Measurements from ENCODE around the gene HEXA. TPM values are rescaled to one million over a fixed set of nuclear protein-coding genes. Genes with fewer than 3 reads are reported as not detected.

HEXA gene
- total RNA-seq, 1 experiment from 2014 or later = 49.7 TPM

DNA sequence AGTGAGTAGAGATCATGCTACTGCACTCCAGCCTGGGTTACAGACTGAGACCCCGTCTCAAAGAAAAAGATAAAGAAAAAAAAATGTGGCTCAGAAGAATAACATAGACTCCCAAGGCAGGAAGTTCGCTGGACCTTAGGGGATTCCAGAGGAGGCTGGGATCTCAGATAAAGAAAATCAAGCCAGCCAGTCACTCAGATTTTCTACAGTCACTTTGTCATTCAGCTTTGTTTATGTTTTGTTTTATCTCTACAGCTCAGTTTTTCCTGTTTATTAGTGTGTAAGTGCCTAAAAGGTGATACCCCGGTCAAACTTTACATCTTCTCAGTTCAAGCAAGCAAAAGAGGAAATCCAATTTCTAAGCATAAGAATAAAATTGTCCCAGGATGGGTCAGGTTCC, 28.5 kb upstream of the HEXA start:
- CTCF ChIA-PET = interaction anchor here (1.4 kb wide), 1 partner anchor 22 kb away, joined by 3 read pairs; no protein-coding TSS in a partner anchor
- TF ChIP-seq, protein P1, sequence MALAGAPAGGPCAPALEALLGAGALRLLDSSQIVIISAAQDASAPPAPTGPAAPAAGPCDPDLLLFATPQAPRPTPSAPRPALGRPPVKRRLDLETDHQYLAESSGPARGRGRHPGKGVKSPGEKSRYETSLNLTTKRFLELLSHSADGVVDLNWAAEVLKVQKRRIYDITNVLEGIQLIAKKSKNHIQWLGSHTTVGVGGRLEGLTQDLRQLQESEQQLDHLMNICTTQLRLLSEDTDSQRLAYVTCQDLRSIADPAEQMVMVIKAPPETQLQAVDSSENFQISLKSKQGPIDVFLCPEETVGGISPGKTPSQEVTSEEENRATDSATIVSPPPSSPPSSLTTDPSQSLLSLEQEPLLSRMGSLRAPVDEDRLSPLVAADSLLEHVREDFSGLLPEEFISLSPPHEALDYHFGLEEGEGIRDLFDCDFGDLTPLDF (CRISPR knock-in tag; IDR thresholded peaks at IDR 0.05) = no peak
- TF ChIP-seq FOXK1 (CRISPR knock-in tag; IDR thresholded peaks at IDR 0.05) = no peak
- TF ChIP-seq GTF2I (CRISPR knock-in tag; conservative IDR thresholded peaks at IDR 0.05) = no peak
- TF ChIP-seq, protein P2, sequence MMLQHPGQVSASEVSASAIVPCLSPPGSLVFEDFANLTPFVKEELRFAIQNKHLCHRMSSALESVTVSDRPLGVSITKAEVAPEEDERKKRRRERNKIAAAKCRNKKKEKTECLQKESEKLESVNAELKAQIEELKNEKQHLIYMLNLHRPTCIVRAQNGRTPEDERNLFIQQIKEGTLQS (CRISPR knock-in tag; conservative IDR thresholded peaks at IDR 0.05) = no peak
- TF ChIP-seq SMAD3 (CRISPR knock-in tag; IDR thresholded peaks at IDR 0.05; ENCODE audit: borderline replicate concordance) = no peak
- TF ChIP-seq TEAD1 (CRISPR knock-in tag; IDR thresholded peaks at IDR 0.05) = no peak
- no peak for TF ChIP-seq ZBTB21 (CRISPR knock-in tag; IDR thresholded peaks at IDR 0.05; ENCODE audit: borderline replicate concordance)
- TF ChIP-seq ATF6 (CRISPR knock-in tag; IDR thresholded peaks at IDR 0.05) = no peak
- no peak for TF ChIP-seq ETV6 (CRISPR knock-in tag; IDR thresholded peaks at IDR 0.05)
- TF ChIP-seq NFYB (CRISPR knock-in tag; conservative IDR thresholded peaks at IDR 0.05; ENCODE audit: low read depth) = no peak
- Mint-ChIP-seq H3K4me1 (no peaks in the 10 kb centered on the region), H3K27me3 (ENCODE audit: low read depth) (peaks cover 57% of the 10 kb centered on the region), H3K27ac (no peak overlapping the region), H3K9me3 (no peaks in the 10 kb centered on the region), H3K4me3 (no peak overlapping the region), H3K36me3 (no peaks in the 10 kb centered on the region)
- DNase-seq (ENCODE audit: low spot score) (no peak), ATAC-seq (no peak)
- POLR2A ChIA-PET = no interaction called here

DNA sequence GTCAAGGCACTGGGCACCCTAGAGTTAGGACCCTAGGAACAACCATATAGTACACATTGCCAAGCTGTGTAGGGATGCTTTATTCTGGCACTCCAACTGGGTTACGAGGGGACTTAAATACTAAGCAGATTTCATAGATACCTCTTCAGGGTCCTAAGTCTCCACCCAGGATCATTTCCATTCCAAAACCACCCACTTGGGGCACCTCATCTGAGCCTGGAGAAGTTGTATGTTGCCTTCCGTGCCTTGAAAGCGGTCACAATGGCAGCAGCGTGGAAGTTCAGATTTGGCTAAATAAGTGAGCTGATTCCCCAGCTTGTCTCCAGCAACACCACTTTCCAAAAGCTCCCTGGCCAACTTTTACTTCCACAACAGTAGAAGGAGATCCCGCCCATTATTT, 26.9 kb upstream of the HEXA start:
- H3K27me3 Mint-ChIP-seq (ENCODE audit: low read depth) = peaks cover 51% of the 10 kb centered on the region
- ATAC-seq (no peak), DNase-seq (ENCODE audit: low spot score) (no peak)
- ChIA-PET POLR2A (no interaction called here), CTCF (no interaction called here)
- H3K27ac Mint-ChIP-seq = no peak overlapping the region
- H3K9me3 Mint-ChIP-seq = no peaks in the 10 kb centered on the region
- H3K4me1 Mint-ChIP-seq = no peaks in the 10 kb centered on the region
- no peaks in the 10 kb centered on the region for H3K36me3 Mint-ChIP-seq
- H3K4me3 Mint-ChIP-seq = no peak overlapping the region
- TF ChIP-seq NFATC4 (CRISPR knock-in tag; IDR thresholded peaks at IDR 0.05) (no peak), JAZF1 (CRISPR knock-in tag; IDR thresholded peaks at IDR 0.05) (no peak), ZNF121 (CRISPR knock-in tag; IDR thresholded peaks at IDR 0.05) (no peak), ZNF219 (CRISPR knock-in tag; IDR thresholded peaks at IDR 0.05; ENCODE audit: borderline replicate concordance) (no peak), SOX15 (CRISPR knock-in tag; IDR thresholded peaks at IDR 0.05) (no peak), NR1H2 (CRISPR knock-in tag; IDR thresholded peaks at IDR 0.05) (no peak), ZNF138 (CRISPR knock-in tag; conservative IDR thresholded peaks at IDR 0.05) (no peak)

DNA sequence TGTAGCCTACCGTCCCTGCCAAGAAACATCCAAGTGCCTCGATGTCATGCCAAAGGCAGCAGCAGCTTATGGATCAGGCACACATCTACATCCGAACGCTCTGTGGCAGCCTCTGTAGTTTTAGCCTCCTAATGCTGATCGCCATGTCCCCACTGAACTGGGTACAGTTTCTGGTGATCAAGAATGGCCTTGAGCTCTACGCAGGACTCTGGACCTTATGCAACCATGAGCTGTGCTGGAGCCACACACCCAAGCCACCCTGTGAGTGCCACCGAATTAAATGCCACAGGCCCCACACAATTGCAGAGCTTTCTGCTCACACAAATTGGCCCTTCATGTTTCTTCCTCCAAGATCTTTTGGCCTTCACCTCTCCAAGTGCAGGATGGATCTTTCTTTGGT, 22.8 kb upstream of the HEXA start:
- CTCF ChIA-PET = no interaction called here
- TF ChIP-seq ZNF423 (CRISPR knock-in tag; IDR thresholded peaks at IDR 0.05) = no peak
- TF ChIP-seq GRHL2 (CRISPR knock-in tag; IDR thresholded peaks at IDR 0.05; ENCODE audit: insufficient replicate concordance, severe bottlenecking) = no peak
- no peak for TF ChIP-seq IRF2 (CRISPR knock-in tag; IDR thresholded peaks at IDR 0.05; ENCODE audit: borderline replicate concordance, low read depth)
- TF ChIP-seq TP53 (CRISPR knock-in tag; IDR thresholded peaks at IDR 0.05) = no peak
- no peak for TF ChIP-seq IRF1 (CRISPR knock-in tag; IDR thresholded peaks at IDR 0.05)
- Mint-ChIP-seq H3K9me3 (peaks cover 14% of the 10 kb centered on the region), H3K27ac (no peak overlapping the region), H3K4me3 (no peak overlapping the region), H3K27me3 (ENCODE audit: low read depth) (peaks cover 34% of the 10 kb centered on the region), H3K4me1 (no peaks in the 10 kb centered on the region), H3K36me3 (peaks cover 5% of the 10 kb centered on the region; the same call in 1 of the 2 replicates)
- ATAC-seq = no peak
- POLR2A ChIA-PET = no interaction called here
- no peak for DNase-seq (ENCODE audit: low spot score)

All from WTC11 (cell line).